HK-2 (cell line): Measurements from ENCODE around the gene KIF1B.
"Not testable (repeated sequence)": the region's sequence is repeated elsewhere in the genome, so short reads cannot be mapped to it uniquely, and the experiment has no call there.

Experiments
- DNase-seq: peaks from one replicate; pipeline ENCODE4 v3.0.0-alpha.2; 2018; ENCODE audit not compliant: unreplicated experiment

KIF1B gene

DNA sequence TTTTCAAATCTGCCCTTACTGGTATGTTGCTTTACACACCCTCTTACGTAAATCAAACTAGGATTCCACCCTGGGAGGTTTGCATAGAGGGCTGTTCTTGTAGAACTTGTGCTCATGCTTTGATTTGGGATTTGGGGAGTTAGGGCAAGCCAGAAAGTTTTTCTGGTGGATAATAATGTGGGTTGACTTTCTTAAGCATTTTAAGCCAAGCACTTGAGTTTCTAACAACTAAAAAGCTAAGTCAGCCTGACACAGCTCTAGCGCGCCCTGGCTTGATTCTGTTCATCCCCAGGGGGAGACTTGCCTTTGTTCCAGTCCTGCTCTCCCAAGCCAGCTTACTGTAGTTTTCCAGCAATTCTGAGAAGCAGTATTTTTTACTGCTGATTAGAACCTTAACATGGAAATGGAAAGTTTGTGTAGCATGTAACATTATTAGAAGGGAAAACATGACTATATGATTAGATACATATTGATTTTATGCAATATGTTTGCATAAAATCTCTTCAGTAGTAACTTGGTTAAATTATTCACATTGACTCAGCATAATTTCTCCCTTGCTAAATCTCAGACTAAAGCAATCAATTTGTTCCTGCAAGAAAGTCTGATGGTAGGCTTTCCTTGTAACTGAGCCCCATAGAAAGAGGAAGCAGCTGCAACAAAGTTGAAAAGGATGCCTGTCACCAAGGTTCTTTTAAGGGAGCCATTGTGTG is 177.5 kb downstream of the KIF1B start:
- DNase-seq, result no peak

DNA sequence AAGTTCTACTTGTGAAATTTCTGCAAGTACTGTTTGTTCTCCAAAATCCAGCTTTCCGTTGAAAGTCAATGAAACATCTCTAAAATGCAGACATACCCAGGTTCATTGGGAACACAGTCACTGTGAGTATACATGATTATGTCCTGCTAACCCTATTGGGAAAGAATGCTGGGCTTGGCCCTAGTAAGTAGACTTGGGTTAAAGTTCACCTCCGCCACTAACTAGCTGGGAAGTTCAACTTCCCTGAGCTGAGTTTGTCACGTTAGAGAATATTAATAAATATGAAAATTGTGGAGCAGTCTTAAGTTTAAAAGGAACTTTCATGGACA is 178.0 kb downstream of the KIF1B start:
- DNase-seq, result no peak

DNA sequence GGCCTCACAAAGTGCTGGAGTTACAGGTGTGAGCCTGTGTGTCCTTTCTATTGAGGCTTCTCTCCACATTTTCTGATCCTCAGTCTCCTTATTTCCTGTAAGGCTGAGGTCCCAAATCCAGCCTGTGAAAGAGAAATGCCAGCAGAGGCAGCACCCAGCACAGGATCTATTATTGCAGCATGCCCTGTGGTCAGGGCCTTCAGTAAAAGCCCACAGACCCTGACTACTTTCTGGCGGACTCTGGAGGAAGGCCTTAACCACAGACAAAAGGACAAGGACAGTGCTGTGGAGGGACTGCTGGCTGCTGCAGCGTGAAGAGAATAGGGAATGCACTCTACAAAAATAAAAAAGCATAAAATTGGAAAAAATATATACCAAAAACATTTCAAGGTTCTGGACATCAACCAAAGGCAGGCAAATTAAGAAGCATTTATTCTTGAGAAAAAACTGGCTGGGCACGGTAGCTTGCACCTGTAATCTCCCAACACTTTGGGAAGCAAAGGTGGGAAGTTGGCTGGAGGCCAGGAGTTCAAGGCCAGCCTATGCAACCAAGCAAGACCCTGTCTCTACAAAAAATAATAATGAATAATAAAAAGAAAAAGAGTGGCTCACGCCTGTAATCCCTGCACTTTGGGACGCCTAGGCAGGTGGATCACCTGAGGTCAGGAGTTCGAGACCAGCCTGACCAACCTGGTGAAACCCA is 179.1 kb downstream of the KIF1B start:
- no peak for DNase-seq

DNA sequence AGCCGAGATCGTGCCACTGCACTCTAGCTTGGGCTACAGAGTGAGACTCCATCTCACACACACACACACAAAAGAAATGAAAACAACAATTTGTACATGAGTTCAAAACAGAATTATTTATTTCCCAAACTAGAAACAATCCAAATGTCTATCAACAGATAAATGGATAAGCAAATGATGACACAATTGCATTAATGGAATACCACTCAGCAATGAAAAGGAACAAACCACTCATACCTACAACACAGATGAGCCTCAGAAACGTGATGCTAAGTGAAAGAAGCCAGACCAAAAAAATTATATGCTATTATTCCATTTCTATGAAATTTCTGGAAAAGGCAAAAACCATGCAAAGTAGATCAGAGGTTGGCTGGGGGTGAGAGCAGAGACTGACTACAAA is 186.5 kb downstream of the KIF1B start:
- no peak for DNase-seq

DNA sequence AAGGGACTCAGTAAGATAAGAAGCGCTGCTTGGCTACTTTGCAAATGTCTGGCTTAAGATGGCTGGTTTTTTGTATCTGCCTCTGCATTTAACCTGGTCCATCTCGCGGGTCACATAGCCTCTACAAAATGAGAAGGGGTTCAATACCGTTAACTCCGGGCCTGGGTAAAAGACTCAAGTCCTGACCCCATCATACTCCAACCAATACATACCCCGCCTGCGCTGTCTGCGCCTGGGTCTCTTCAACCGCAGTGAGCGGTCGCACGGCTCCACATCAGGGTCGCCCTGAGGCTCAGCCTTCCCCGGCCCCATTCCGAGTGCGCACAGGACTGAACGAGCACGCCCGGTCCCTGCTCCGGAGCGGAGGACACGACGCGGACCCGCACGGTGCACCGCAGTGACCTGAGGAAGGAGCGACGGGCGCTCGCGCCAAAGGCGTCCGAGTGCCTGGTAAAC is 187.9 kb downstream of the KIF1B start:
- DNase-seq, result no peak

DNA sequence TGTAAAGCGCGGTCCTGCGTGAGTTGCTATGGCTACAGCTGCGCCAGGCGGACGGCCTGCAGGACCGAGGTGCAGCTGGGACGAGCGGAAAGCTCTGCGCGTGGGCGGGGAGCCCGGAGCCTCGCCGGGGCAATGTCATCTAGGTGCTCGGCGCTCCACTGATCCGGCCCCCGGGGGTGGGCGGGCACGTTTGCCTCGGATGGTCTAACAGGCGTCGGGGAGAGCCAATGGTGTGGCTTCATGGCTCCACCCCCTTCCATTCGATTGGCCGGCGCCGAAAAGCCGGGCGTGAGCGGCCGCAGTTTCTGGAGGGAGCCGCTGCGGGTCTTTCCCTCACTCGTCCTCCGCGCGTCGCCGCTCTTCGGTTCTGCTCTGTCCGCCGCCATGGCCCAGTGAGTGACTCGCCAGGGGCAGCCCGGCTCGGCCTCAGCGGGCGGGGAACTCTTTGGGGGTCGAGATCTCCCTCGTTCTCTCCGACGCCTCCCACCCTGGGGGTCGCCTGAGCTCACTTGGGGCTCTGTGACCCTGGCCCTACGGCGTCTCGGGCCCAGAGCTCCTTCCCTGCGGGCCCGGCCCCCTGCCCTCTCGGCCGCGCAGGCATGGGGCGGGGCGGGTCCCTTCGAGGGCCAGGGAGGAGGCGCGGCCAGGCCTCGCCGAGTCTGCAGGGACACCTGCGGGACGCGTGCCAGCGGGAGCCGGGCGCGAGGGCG is 188.5 kb downstream of the KIF1B start, which contains the start of gene PGD:
Gene PGD (plus strand): TSS at position 331 of the 710 bp plus-strand sequence. CDS start 54 bp downstream, at position 385.
- DNase-seq, result peak; percentile 99

DNA sequence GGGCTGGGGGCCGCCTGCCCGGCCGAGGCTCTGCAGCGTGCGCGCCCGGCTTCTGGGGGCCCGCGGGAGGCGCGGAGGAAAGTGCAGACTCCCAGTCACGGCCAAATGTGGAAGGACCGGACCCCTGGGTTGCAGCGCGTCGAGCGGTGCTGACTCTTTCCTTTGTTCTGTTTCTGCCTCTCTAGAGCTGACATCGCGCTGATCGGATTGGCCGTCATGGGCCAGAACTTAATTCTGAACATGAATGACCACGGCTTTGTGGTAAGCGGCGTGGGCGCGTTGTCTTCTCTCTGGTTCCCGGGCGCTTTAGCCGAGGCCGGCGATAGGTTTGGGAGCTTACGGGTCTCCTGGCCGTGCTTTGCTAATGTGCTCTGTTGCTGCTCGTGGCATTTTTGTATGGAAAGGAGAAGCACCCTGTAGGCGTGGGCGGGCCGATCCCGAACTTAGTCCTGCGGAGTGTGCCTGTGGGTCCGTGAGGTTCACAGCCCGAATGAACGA is 189.1 kb downstream of the KIF1B start:
- no peak for DNase-seq

DNA sequence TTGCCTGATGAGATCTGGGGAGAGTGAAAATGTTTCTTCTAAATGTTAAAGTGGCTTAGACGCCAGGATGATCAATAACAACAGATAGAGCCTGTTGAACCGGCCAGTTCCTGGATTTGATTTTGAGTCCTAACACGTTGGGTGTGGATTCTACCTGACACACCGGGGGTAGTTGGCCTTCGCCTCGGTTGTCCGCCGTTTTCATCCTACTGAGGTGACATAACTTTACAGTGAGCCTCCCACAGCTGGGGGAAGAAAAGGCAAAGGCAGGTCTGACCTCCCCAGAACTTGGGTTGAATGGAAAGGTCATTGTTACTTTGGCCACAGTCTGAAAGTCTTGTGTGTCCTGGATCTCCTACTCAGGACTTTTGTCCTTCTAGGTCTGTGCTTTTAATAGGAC is 189.6 kb downstream of the KIF1B start:
- DNase-seq, result no peak

DNA sequence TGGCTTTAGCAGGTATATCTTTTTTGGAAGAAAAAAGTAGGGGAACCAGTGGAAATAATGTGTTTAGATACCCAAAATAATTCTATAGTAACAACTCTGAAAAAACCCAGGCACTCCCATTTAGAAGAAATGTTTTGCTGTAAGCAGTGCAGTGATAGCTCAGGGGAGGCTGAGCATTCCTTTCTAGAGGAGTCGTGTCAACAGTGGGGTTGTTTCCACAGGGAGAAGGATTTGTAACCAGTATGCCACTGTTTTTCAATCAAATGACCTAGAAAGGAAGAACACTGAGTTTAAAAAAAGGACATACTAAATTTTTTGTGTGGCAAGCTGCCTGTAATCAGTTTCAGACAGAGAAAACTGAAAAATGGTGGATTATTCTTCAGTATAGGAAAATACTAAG is 190.9 kb downstream of the KIF1B start:
- no peak for DNase-seq

DNA sequence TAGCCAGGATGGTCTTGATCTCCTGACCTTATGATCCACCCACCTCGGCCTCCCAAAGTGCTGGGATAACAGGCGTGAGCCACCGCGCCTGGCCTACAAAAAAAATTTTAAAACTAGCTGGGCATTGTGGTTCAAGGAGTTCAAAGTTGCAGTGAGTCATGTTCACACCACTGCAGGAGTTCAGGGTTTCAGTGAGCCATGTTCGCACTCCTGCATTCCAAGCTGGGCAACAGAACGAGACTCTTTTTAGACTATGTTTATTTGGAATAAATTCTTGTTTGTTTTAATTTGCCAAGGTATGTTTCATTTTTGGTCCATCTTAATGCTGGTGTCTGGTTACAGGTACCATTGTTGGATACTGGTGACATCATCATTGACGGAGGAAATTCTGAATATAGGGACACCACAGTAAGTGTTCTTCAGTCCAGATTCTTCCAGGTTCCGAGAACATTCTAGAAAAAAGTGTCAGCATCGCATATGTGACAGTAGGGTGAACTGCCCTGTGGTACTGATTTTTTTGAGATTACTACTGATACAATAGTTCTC is 192.4 kb downstream of the KIF1B start:
- no peak for DNase-seq

DNA sequence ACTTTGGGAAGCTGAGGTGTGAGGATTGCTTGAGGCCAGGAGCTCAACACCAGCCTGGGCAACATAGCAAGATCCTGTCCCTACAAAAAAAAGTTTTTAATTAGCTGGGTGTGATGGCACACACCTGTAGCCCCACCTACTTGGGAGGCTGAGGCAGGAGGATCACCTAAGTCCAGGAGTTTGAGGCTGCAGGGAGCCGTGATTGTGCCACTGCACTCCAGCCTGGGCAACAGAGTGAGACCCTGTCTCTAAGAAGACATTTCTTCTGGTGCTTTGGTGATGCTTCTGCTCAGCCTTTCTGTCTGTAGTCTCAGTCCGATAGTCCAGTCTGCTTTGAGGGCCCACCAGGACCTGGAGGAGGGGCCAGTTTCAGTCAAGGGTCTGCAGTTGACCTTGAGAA is 196.8 kb downstream of the KIF1B start:
- DNase-seq, result no peak

DNA sequence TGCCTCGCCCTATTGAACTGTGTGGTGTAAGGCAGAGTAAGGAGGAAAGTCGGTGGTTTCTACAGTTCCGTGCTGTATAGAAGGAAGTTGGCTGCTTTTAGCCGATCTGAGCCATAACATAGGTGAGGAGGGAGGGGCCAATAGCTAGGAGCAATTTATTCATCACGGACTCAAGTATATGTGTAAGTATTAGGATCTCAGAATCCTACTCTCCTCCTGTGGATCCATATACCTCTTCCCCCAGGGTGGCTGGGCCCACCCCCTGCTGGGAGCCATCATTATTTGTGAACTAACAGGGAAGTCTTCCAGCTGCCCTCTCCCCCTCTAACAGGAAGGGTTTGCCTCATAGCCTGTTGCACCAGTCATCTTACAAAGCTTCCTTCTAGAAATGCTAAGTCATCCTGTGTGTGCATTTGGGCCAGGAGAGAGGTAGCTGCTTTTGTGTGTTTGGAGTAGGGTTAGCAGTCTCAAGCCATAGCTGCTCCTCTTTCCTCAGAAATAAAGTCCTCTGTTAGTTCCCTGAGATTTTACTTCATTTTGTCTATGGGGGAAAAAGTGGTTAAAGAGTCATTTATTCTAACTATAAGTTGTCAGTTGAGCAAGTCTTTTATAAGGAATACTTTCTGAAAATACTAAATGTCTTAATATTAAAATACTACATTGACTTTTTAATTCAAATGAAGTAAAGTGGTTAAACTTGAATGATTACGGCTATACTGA is 205.0 kb downstream of the KIF1B start:
- no peak for DNase-seq

DNA sequence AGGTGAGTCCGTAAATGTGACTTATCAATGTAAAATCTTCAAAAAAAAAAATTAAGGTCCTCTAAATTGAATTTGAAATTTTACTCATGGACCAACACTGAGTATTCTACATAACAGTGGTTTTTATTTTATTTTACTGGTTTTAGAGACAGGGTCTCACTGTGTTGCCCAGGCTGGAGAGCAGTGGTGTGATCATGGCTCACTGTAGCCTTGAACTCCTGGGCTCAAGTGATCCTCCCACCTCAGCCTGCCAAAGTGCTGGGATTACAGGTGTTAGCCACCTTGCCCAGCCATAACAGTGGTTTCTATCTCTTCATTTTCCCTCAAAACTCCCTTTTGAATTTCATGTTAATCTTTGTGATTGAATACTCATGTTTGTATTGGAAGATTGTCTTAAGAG is 205.6 kb downstream of the KIF1B start:
- DNase-seq, result not testable (repeated sequence)

DNA sequence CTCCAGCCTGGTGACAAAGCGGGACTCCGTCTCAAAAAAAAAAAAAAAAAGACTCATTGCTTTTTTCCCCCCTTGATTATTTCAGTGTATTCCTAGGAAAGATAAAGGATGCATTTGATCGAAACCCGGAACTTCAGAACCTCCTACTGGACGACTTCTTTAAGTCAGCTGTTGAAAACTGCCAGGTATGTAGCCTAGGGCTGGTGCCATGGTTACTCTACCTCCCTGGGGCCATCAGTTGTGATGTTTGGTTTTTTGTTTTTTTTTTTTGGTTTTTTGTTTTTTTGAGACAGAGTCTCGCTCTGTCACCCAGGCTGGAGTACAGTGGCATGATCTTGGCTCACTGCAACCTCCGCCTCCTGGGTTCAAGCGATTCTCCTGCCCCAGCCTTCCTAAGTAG is 208.4 kb downstream of the KIF1B start:
- DNase-seq, result not testable (repeated sequence)

DNA sequence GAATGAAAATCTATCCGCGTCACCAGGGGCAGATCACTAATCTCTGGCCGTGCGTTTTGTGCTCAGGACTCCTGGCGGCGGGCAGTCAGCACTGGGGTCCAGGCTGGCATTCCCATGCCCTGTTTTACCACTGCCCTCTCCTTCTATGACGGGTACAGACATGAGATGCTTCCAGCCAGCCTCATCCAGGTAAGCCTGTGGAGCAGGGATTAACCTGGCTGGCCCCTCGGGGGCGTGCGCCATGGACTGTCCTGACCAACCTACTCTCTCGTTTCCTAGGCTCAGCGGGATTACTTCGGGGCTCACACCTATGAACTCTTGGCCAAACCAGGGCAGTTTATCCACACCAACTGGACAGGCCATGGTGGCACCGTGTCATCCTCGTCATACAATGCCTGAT is 209.0 kb downstream of the KIF1B start:
- DNase-seq, result no peak

DNA sequence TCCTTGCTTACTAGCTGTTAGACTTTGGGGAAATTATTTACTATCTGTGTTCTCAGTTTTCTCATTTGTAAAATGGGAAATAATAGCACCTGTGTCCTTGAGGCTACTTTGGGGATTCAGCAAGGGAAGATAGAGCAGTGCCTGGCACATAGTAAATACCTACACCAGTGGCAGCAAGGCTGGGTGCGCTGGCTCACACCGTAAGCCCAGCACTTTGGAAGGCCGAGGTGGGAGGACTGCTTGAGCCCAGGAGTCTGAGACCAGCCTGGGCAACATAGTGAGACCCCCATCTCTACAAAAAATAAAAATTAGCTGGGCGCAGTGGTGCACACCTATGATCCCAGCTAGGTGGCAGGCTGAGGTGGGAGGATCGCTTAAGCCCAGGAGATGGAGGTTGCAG is 211.3 kb downstream of the KIF1B start:
- no peak for DNase-seq

DNA sequence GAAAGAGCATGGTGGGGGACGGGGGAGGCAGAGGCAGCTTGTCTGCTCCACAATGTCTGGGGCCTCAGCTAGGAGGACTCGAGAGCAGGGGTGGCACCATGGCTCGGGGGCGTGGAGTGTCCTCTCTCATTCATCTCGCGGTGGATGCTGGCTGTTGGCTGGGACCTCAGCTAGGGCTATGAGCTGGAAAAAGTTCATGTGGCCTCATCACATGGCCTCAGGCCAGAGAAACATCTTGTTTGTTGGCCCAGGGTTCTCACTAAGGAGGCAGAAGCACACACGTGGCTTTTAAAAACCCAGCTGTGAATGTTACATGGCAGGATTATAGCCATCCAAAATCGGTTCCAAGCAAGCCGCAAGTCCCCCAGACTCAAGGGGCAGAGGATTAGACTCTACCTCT is 213.7 kb downstream of the KIF1B start:
- DNase-seq, result no peak

DNA sequence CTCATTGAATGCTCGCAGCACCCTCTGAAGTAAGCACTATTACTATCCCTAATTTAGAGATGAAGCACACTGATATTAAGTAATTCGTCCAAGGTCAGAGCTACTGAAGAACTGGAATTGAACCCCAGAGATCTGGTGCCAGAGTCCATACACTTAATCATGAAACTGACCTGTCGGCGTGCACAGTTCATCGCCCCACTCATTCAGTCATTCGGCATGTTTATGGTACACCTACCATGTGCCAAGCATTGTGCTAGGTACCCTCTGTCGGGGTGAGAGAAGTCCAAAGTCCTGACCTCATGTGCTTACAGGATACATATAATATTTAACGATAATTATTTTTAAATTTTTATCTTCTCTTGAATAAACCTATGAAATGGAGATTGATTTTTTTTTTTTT is 214.3 kb downstream of the KIF1B start:
- no peak for DNase-seq

DNA sequence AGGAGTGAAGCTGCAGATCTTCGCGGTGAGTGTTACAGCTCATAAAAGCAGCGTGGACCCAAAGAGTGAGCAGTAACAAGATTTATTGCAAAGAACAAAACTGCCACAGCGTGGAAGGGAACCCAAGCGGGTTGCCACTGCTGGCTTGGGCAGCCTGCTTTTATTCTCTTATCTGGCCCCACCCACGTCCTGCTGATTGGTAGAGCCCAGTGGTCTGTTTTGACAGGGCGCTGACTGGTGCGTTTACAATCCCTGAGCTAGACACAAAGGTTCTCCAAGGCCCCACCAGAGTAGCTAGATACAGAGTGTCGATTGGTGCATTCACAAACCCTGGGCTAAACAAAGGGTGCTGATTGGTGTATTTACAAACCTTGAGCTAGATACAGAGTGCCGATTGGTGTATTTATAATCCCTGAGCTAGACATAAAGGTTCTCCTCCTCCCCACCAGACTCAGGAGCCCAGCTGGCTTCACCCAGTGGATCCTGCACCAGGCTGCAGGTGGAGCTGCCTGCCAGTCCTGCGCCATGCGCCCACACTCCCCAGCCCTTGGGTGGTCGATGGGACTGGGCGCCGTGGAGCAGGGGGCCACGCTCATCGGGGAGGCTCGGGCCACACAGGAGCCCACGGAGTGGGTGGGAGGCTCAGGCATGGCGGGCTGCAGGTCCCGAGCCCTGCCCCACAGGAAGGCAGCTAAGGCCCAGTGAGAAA is 215.6 kb downstream of the KIF1B start:
- DNase-seq, result not testable (repeated sequence)

DNA sequence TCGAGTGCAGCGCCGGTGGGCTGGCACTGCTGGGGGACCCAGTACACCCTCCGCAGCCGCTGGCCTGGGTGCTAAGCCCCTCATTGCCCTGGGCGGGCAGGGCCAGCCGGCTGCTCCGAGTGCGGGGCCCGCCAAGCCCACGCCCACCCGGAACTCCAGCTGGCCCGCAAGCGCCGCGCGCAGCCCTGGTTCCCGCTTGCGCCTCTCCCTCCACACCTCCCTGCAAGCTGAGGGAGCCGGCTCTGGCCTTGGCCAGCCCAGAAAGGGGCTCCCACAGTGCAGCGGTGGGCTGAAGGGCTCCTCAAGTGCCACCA is 216.1 kb downstream of the KIF1B start:
- not testable (repeated sequence) for DNase-seq

DNA sequence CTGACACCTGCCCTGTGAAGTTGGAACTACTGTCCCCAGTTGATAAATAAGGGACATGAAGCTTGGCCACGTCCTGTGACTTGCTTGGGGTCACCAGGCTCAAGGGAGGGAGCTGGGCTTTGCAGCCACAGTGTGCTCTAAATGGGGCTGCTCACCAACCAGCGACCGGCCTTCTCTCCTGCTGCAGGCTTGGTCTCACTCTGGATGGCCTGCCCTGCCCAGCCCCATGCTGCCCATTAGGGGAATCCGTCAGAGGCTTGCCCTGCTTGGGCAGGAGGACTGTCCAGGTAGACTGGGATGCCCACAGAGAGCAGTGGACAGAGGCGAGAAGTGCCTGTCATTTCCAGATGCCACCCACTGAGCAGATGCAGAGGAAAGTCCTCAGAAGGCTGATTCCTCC is 218.6 kb downstream of the KIF1B start:
- no peak for DNase-seq
